Heart left ventricle (tissue), 16 donors: ENCODE measurements around the gene ADGRA1. TPM values are rescaled to one million over a fixed set of nuclear protein-coding genes. Genes with fewer than 3 reads are reported as not detected.

ENCODE experiments used
- ATAC-seq, 4 donors: fragments of 200-7000 bp; cut with Tn5 transposase; one replicate each; pipeline ENCODE4 v1.9.1; 2020 to 2022; ENCODE audit warnings: moderate library complexity in 4 of 4, mild to moderate bottlenecking in 3 of 4, moderate number of reproducible peaks in 1 of 4
- DNase-seq, 5 donors: peaks; one replicate each; pipeline ENCODE4 v3.0.0-alpha.2; 2020
- H3K27ac ChIP-seq, 12 donors: fragments of 200-600 bp; sonication (generic) in 4 of 12; one replicate each; pipeline versions ENCODE4 v1.5.0 to v1.8.0; 2016 to 2022; ENCODE audit warnings: mild to moderate bottlenecking in 2 of 12
- H3K27me3 ChIP-seq, 9 donors: fragments of 200-600 bp; sonication (generic) in 2 of 9; one replicate each; pipeline versions ENCODE4 v1.5.1 to v1.8.0; 2016 to 2022; ENCODE audit warnings: mild to moderate bottlenecking in 3 of 9
- H3K36me3 ChIP-seq, 9 donors: fragments of 200-600 bp; sonication (generic) in 2 of 9; one replicate each; pipeline versions ENCODE4 v1.5.0 to v1.8.0; 2018 to 2022; ENCODE audit warnings: mild to moderate bottlenecking in 2 of 9
- H3K4me1 ChIP-seq, 12 donors: fragments of 200-600 bp; sonication (generic) in 4 of 12; one replicate each; pipeline versions ENCODE4 v1.5.0 to v1.8.0; 2016 to 2022; ENCODE audit warnings: mild to moderate bottlenecking in 3 of 12
- H3K4me3 ChIP-seq, 12 donors: fragments of 200-600 bp; sonication (generic) in 4 of 12; one replicate each; pipeline versions ENCODE4 v1.5.0 to v1.8.0; 2017 to 2022; ENCODE audit warnings: mild to moderate bottlenecking in 9 of 12, moderate library complexity in 4 of 12
- H3K9me3 ChIP-seq, 12 donors: fragments of 200-600 bp; sonication (generic) in 4 of 12; one replicate each; pipeline versions ENCODE4 v1.5.0 to v1.8.0; 2016 to 2022; ENCODE audit warnings: mild to moderate bottlenecking in 1 of 12
- POLR2A ChIP-seq, 2 donors: fragments of 450-650 bp; IDR thresholded peaks; one replicate each; pipeline ENCODE4 v1.6.1; 2017; ENCODE audit warnings: antibody characterized with exemption in 2 of 2, mild to moderate bottlenecking in 2 of 2, moderate library complexity in 2 of 2
- WGBS, 4 donors: extraction: QIAGEN DNeasy Blood & Tissue Kit in 2 of 4; methylation state at CpG; one replicate each; pipeline versions ENCODE4 v1.1.5 to v1.1.7; 2013 to 2018; 5-methylcytosine and 5-hydroxymethylcytosine counted together
- intact Hi-C, 10 donors: fragments of 100-400 bp; cut with DNase I; formaldehyde crosslinking; loops; one replicate each; pipeline versions ENCODE4 v1.11.1 to v1.14.2; 2022
- polyA plus RNA-seq, 2 donors: library from polyadenylated mRNA; stranded (reverse); fragments of 200-250 nt; gene quantifications; one replicate each; pipeline ENCODE4 v1.2.3, GENCODE V29; 2013
- total RNA-seq, 9 donors: library from RNA; depleted of rRNA in 2 of 9; stranded (reverse); fragments of >200 nt in 2 of 9; fragmentation: NEBNext Ultra II Directional in 3 of 9; extraction: Animal tissue kit (Norgen Biotek cat#: 25700) in 3 of 9; gene quantifications; one replicate each; pipeline versions ENCODE4 v1.1.0 to v1.2.4, GENCODE V29; 2016 to 2023
- TF ChIP-seq, protein P1 (sequence below), 12 donors: fragments of 200-600 bp; sonication (generic) in 4 of 12; IDR thresholded peaks; one replicate each; pipeline versions ENCODE4 v1.5.0 to v1.8.0; 2018 to 2022; ENCODE audit warnings: antibody characterized with exemption in 12 of 12, mild to moderate bottlenecking in 5 of 12
- donor health status: ischemic (EF 13 %, LVEDD 7.1; RV severe dilation, severe dysfunction).
- donor health status: healthy with polysubstance abuse.
- donor health status: DM: no; HTN: yes; CAD: no.
- donor health status: DM: no; HTN: no; CAD: no.
- donor health status: ischemic (EF 25% LVEDD 6.9; RV normal size, moderate dysfunction).
- donor health status: ischemic (EF 25% LVEDD 5.7; RV mildly dilated, moderate dysfunction).
- donor health status: healthy.
- donor health status: DM: yes; HTN: yes; CAD: no.
- donor health status: ischemic (EF 35%, LVEDD 5.7; RV mildly dilated, moderate dysfunction).
- donor health status: nonischemic (EF 11% LVEDD 7.7; RV severe dilation, severe dysfunction).
- donor health status: DM: yes; HTN: yes; CAD: no.
- donor health status: PGD.
- donor health status: ischemic (EF 29% LVEDD 5.4; RV normal size, mild dysfunction).
- donor health status: nonischemic (EF 23%, LVEDD 6.1; RV moderate dilation, normal function).

The ADGRA1 gene
- total and polyA plus RNA-seq, 11 donors = 0.03 to 0.19 (median 0.13) TPM; not detected in 8

DNA sequence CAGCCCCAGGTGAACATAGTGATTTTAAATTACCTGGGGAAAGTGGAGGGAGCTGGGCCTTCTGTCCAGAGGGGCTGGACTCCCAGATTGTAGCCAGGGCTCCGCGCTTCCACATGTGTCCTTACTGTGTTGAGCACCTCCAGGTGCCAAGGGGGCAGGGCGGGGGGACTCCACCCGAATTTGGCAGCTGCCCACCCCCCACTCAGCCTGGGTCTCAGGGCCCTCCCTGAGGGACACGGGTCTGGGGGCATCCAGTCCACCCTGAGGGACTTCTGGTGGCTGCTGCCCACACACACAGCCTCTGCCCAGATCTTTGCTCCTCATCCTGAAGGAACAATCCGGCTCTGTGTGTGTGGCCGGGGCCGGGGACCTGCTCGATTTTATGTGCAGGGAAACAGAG is 28.2 kb upstream of the ADGRA1 start:
- ATAC-seq = no peak
- Histone ChIP-seq H3K4me1 (peaks cover 0 to 3% (median 0%) of the 10 kb centered on the region in 12 donors), H3K9me3 (no peaks in the 10 kb centered on the region), H3K36me3 (no peaks in the 10 kb centered on the region), H3K27me3 (peaks cover 0 to 26% (median 0%) of the 10 kb centered on the region in 9 donors), H3K4me3 (no peak overlapping the region), H3K27ac (no peak overlapping the region)
- peak in 1 of 5 donors; percentile 20 for DNase-seq
- WGBS, 4 donors = 75 to 78% (median 76%) methylated on average over 6 to 9 of the region's 9 CpGs
- intact Hi-C loops = no loop called here
- no peak for TF ChIP-seq POLR2A (IDR thresholded peaks at IDR 0.05)
- TF ChIP-seq, protein P1, sequence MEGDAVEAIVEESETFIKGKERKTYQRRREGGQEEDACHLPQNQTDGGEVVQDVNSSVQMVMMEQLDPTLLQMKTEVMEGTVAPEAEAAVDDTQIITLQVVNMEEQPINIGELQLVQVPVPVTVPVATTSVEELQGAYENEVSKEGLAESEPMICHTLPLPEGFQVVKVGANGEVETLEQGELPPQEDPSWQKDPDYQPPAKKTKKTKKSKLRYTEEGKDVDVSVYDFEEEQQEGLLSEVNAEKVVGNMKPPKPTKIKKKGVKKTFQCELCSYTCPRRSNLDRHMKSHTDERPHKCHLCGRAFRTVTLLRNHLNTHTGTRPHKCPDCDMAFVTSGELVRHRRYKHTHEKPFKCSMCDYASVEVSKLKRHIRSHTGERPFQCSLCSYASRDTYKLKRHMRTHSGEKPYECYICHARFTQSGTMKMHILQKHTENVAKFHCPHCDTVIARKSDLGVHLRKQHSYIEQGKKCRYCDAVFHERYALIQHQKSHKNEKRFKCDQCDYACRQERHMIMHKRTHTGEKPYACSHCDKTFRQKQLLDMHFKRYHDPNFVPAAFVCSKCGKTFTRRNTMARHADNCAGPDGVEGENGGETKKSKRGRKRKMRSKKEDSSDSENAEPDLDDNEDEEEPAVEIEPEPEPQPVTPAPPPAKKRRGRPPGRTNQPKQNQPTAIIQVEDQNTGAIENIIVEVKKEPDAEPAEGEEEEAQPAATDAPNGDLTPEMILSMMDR (IDR thresholded peaks at IDR 0.05) = no peak

DNA sequence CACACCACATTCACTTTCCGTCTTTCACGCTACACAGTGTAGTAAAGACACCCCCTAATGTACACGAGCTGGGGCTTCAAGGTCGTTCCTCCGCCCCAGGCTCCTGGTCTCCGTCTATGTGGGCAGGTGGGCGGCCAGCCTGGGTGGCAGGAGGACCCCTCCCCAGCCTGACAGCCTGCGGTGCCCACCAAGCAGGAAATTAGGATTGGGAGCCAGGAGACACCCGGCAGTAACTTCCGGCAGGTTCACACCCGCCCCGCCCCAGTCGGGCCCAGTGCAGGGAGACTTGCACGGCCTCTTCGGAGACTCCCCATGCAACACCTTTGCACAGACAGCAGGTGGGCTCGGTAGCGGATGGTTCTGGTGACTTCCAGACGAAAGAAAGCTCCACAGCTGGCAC is 27.7 kb upstream of the ADGRA1 start:
- H3K36me3 ChIP-seq = no peaks in the 10 kb centered on the region
- WGBS, 4 donors = 75 to 84% (median 77%) methylated on average over 11 to 18 of the region's 18 CpGs
- H3K9me3 ChIP-seq = no peaks in the 10 kb centered on the region
- TF ChIP-seq, protein P1 (IDR thresholded peaks at IDR 0.05) = no peak
- TF ChIP-seq POLR2A (IDR thresholded peaks at IDR 0.05) = no peak
- no peak overlapping the region for H3K4me3 ChIP-seq
- no peak overlapping the region for H3K27ac ChIP-seq
- peaks cover 0 to 3% (median 0%) of the 10 kb centered on the region in 12 donors for H3K4me1 ChIP-seq
- DNase-seq = peak in 1 of 5 donors; percentile 47
- ATAC-seq = no peak
- peaks cover 0 to 23% (median 0%) of the 10 kb centered on the region in 9 donors for H3K27me3 ChIP-seq
- intact Hi-C loops = no loop called here

DNA sequence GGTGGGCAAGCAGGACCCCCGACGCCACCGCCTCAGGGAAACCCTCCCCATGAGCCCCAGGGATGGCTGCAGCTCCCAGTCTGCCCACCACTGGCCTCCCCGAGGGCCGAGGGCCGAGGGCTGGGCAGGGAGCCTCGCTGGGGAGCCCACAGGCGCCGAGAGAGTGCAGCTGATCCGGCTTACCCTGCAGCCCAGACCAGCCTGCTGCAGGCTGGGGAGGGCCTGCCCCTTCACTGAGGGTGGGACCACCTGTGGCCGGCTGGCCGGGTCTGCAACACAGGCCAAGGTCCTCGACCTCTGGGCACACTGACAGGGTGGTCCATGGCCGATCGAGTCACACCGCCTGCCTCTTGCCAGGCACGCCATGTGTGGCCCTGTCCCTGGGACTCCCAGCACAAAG is 27.3 kb upstream of the ADGRA1 start:
- peak in 1 of 5 donors; percentile 61 for DNase-seq
- intact Hi-C loops = no loop called here
- ATAC-seq = peak in 1 of 4 donors; percentile 37

DNA sequence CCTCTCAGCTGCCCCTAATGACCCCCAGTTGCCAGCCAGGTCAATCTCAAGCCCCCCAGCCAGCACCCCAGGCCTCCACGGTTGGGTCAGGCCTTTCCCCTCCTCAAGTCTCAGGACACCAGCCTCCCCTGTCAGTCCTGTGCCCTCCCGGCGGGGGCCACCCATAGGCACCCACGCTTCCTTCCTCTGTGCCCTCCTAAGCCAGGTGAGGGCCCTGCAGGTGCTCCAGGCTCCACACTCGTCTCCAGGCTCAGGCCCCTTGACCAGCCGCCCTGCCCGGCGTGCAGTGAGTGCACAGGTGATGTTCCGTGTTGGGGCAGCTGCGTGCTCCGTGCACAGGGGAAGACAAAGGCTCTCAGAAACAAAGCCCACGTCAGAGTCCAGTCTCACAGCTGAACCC is 26.8 kb upstream of the ADGRA1 start:
- intact Hi-C loops = no loop called here
- WGBS, 4 donors = 80 to 88% (median 84%) methylated on average over 11 to 12 of the region's 12 CpGs
- ATAC-seq (peak in 1 of 4 donors; percentile 37), DNase-seq (no peak)
- Histone ChIP-seq H3K4me3 (no peak overlapping the region), H3K36me3 (no peaks in the 10 kb centered on the region), H3K27me3 (peaks cover 0 to 16% (median 0%) of the 10 kb centered on the region in 9 donors), H3K27ac (no peak overlapping the region), H3K4me1 (peaks cover 0 to 3% (median 0%) of the 10 kb centered on the region in 12 donors), H3K9me3 (no peaks in the 10 kb centered on the region)
- TF ChIP-seq POLR2A (IDR thresholded peaks at IDR 0.05) = no peak

More for the DNA sequence above, 27.3 kb upstream of the ADGRA1 start:
- peaks cover 0 to 20% (median 0%) of the 10 kb centered on the region in 9 donors for H3K27me3 ChIP-seq
- no peaks in the 10 kb centered on the region for H3K36me3 ChIP-seq
- WGBS, 4 donors = 59 to 81% (median 77%) methylated on average over 9 to 17 of the region's 17 CpGs
- TF ChIP-seq POLR2A (IDR thresholded peaks at IDR 0.05) = no peak
- TF ChIP-seq, protein P1 (IDR thresholded peaks at IDR 0.05) = no peak
- no peak overlapping the region for H3K4me3 ChIP-seq
- no peak overlapping the region for H3K27ac ChIP-seq
- peaks cover 0 to 3% (median 0%) of the 10 kb centered on the region in 12 donors for H3K4me1 ChIP-seq
- no peaks in the 10 kb centered on the region for H3K9me3 ChIP-seq
